DND-41 (cell line): ENCODE results near the gene WDR4.

Experiments
- ATAC-seq: fragments of 200-7000 bp; cut with Tn5 transposase; 3 replicates; pipeline ENCODE4 v1.9.1; 2021; ENCODE audit warnings: low read depth; ENCODE audit not compliant: insufficient read depth
- DNase-seq: peaks from one replicate; pipeline ENCODE4 v3.0.0-alpha.2; 2020
- H2AFZ ChIP-seq: 2 replicates; pipeline ENCODE4 v1.6.0; 2012; ENCODE audit warnings: low read depth, low read length
- H3K27ac ChIP-seq: 2 replicates; pipeline ENCODE4 v1.5.1; 2012; ENCODE audit warnings: low read length, inconsistent platforms
- H3K27me3 ChIP-seq: fragments of 200-600 bp; sonication (generic); 2 replicates; pipeline ENCODE4 v1.6.0; 2012; ENCODE audit warnings: low read length, mild to moderate bottlenecking, inconsistent platforms; ENCODE audit not compliant: insufficient read depth, poor library complexity
- H3K36me3 ChIP-seq: 2 replicates; pipeline ENCODE4 v1.5.1; 2012; ENCODE audit warnings: low read length, inconsistent platforms; ENCODE audit not compliant: insufficient read depth
- H3K4me1 ChIP-seq: 2 replicates; pipeline ENCODE4 v1.5.1; 2012; ENCODE audit warnings: mild to moderate bottlenecking, low read length; ENCODE audit not compliant: insufficient read depth
- H3K4me2 ChIP-seq: 2 replicates; pipeline ENCODE4 v1.6.0; 2012; ENCODE audit warnings: mild to moderate bottlenecking, moderate library complexity, low read length, inconsistent platforms; ENCODE audit not compliant: insufficient read depth
- H3K4me3 ChIP-seq, 2 experiments: fragments of 200-600 bp in 1 of 2; shearing (Covaris generic) in 1 of 2; 2 replicates each; pipeline ENCODE4 v1.5.1; 2012 to 2016; ENCODE audit warnings: inconsistent platforms in 2 of 2, low read length in 2 of 2, mild to moderate bottlenecking in 2 of 2, low read depth in 1 of 2, moderate library complexity in 1 of 2
- H3K79me2 ChIP-seq: 2 replicates; pipeline ENCODE4 v1.6.0; 2012; ENCODE audit warnings: low read length, inconsistent platforms; ENCODE audit not compliant: insufficient read depth
- H3K9ac ChIP-seq: 2 replicates; pipeline ENCODE4 v1.6.0; 2012; ENCODE audit warnings: low read depth, mild to moderate bottlenecking, inconsistent platforms, low read length, moderate library complexity
- H3K9me3 ChIP-seq: 2 replicates; pipeline ENCODE4 v1.5.1; 2012; ENCODE audit warnings: low read length, moderate library complexity, mild to moderate bottlenecking, inconsistent platforms; ENCODE audit not compliant: insufficient read depth, severe bottlenecking
- H4K20me1 ChIP-seq: 2 replicates; pipeline ENCODE4 v1.6.0; 2012; ENCODE audit warnings: low read length; ENCODE audit not compliant: insufficient read depth
- CTCF ChIP-seq: IDR thresholded peaks from 2 replicates; pipeline ENCODE4 v1.5.1; 2012; ENCODE audit warnings: borderline replicate concordance, low read length, moderate library complexity, mild to moderate bottlenecking; ENCODE audit not compliant: poor library complexity, severe bottlenecking; ENCODE audit errors: extremely low read depth
- EZH2 ChIP-seq: IDR thresholded peaks from 3 replicates; pipeline ENCODE4 v1.6.1; 2012; ENCODE audit warnings: borderline replicate concordance, low read depth, mild to moderate bottlenecking, moderate library complexity, low read length, inconsistent platforms; ENCODE audit not compliant: severe bottlenecking

Gene WDR4

GRCh38 chr21:42837421-42838211 is 41.7 kb downstream of the WDR4 start:
- Histone ChIP-seq H3K4me3 (no peak overlapping the region), H3K4me1 (peaks cover 13% of the 10 kb centered on the region), H3K36me3 (peaks cover 39% of the 10 kb centered on the region), H4K20me1 (peaks cover 32% of the 10 kb centered on the region), H3K9me3 (no peaks in the 10 kb centered on the region), H3K4me2 (no peak overlapping the region), H3K27me3 (no peaks in the 10 kb centered on the region), H2AFZ (no peak overlapping the region), H3K27ac (no peak overlapping the region), H3K9ac (no peak overlapping the region), H3K79me2 (no peaks in the 10 kb centered on the region; the same call in 1 of the 2 replicates)
- no peak for ATAC-seq
- no peak for TF ChIP-seq CTCF
- TF ChIP-seq EZH2, result no peak
- DNase-seq, result no peak

GRCh38 chr21:42836767-42837301 is 42.5 kb downstream of the WDR4 start:
- Histone ChIP-seq H3K79me2 (no peaks in the 10 kb centered on the region), H3K27me3 (no peaks in the 10 kb centered on the region), H2AFZ (no peak overlapping the region), H3K27ac (no peak overlapping the region), H3K9ac (no peak overlapping the region), H4K20me1 (peaks cover 26% of the 10 kb centered on the region), H3K9me3 (no peaks in the 10 kb centered on the region), H3K4me1 (peaks cover 21% of the 10 kb centered on the region), H3K4me2 (no peak overlapping the region), H3K36me3 (peaks cover 32% of the 10 kb centered on the region), H3K4me3 (no peak overlapping the region)
- no peak for ATAC-seq
- TF ChIP-seq EZH2 (no peak), CTCF (no peak)
- DNase-seq, result no peak

DNA sequence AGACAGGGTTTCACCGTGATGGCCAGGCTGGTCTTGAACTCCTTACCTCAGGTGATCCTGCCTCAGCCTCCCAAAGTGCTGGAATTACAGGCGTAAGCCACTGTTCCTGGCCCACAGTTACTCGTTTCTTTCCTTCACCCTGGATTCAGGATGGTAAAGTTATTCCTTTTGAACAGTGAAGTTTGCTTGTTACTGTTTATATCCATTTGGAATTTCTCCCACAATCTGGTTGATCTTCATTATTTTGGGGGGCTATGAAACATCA is 43.0 kb downstream of the WDR4 start:
- Histone ChIP-seq H3K79me2 (no peaks in the 10 kb centered on the region), H3K4me1 (peaks cover 22% of the 10 kb centered on the region), H3K36me3 (peaks cover 27% of the 10 kb centered on the region), H3K4me3 (no peak overlapping the region), H3K9ac (no peak overlapping the region), H2AFZ (no peak overlapping the region), H3K9me3 (no peaks in the 10 kb centered on the region), H4K20me1 (peaks cover 26% of the 10 kb centered on the region), H3K27ac (no peak overlapping the region), H3K27me3 (no peaks in the 10 kb centered on the region), H3K4me2 (no peak overlapping the region)
- TF ChIP-seq CTCF (no peak), EZH2 (no peak)
- ATAC-seq, result no peak
- DNase-seq, result no peak
